GM12892 (cell line): ENCODE results near the gene PTTG1IP.

Source experiments
- POLR2A ChIP-seq: IDR thresholded peaks from 2 replicates; pipeline ENCODE4 v1.6.1; 2011; ENCODE audit warnings: low read depth, low read length, control low read depth
- POLR2AphosphoS5 ChIP-seq: IDR thresholded peaks from 2 replicates; pipeline ENCODE4 v1.6.1; 2011; ENCODE audit warnings: low read depth, low read length, control low read depth
- TAF1 ChIP-seq: IDR thresholded peaks from 2 replicates; pipeline ENCODE4 v1.6.1; 2011; ENCODE audit warnings: low read depth, mild to moderate bottlenecking, control low read depth, low read length, borderline replicate concordance

- TF ChIP-seq POLR2A (no peak), POLR2AphosphoS5 (no peak), TAF1 (no peak)
Measured at GRCh38 chr21:44853601-44854390, 19.7 kb downstream of the PTTG1IP start.
